Measurements from ENCODE around the gene EFNA1.

The EFNA1 gene

GRCh38 chr1:155130272-155131006, 2.8 kb downstream of the EFNA1 start:
- H3K4me3 ChIP-seq (ENCODE audit: low read depth, low read length): peak overlapping the region; percentile 88
- TF ChIP-seq, protein P1, sequence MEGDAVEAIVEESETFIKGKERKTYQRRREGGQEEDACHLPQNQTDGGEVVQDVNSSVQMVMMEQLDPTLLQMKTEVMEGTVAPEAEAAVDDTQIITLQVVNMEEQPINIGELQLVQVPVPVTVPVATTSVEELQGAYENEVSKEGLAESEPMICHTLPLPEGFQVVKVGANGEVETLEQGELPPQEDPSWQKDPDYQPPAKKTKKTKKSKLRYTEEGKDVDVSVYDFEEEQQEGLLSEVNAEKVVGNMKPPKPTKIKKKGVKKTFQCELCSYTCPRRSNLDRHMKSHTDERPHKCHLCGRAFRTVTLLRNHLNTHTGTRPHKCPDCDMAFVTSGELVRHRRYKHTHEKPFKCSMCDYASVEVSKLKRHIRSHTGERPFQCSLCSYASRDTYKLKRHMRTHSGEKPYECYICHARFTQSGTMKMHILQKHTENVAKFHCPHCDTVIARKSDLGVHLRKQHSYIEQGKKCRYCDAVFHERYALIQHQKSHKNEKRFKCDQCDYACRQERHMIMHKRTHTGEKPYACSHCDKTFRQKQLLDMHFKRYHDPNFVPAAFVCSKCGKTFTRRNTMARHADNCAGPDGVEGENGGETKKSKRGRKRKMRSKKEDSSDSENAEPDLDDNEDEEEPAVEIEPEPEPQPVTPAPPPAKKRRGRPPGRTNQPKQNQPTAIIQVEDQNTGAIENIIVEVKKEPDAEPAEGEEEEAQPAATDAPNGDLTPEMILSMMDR (IDR thresholded peaks at IDR 0.05; ENCODE audit: control insufficient read depth, extremely low read depth, insufficient read depth): no peak
- DNase-seq (ENCODE audit: low read depth): no peak

- H3K4me3 ChIP-seq (ENCODE audit: low read depth, low read length): peak overlapping the region; percentile 88
- peak; percentile 90 for DNase-seq (ENCODE audit: low read depth)
- TF ChIP-seq, protein P1 (IDR thresholded peaks at IDR 0.05; ENCODE audit: control insufficient read depth, extremely low read depth, insufficient read depth): no peak
Measured at GRCh38 chr1:155131285-155131684, 3.6 kb downstream of the EFNA1 start.

DNA sequence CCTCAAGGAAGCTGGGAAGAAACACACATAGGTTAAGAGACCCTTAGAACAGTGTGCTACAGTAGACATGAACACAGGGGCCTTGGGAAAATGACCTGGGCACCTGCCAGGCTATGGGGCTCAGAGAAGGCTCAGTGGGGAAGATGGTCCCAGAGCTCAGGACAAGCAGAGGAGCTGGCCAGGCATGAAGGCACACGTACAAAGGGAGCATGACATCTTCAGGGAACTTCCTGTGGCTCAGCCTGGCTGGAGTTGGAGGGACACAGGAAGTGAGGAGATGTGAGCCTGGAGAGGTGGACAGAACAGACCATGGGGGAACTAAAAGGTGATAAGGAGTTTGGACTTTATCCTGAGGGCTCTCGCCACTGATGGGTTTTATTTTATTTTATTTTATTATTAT, 4.2 kb downstream of the EFNA1 start:
- TF ChIP-seq, protein P1 (IDR thresholded peaks at IDR 0.05; ENCODE audit: control insufficient read depth, extremely low read depth, insufficient read depth): no peak
- DNase-seq (ENCODE audit: low read depth): no peak
- H3K4me3 ChIP-seq (ENCODE audit: low read depth, low read length): peak overlapping the region; percentile 88; the same call in 1 of the 2 replicates

GRCh38 chr1:155133799-155134281, 6.2 kb downstream of the EFNA1 start:
- TF ChIP-seq, protein P1 (IDR thresholded peaks at IDR 0.05; ENCODE audit: control insufficient read depth, extremely low read depth, insufficient read depth): no peak
- no peak overlapping the region for H3K4me3 ChIP-seq (ENCODE audit: low read depth, low read length)
- DNase-seq (ENCODE audit: low read depth): no peak

DNA sequence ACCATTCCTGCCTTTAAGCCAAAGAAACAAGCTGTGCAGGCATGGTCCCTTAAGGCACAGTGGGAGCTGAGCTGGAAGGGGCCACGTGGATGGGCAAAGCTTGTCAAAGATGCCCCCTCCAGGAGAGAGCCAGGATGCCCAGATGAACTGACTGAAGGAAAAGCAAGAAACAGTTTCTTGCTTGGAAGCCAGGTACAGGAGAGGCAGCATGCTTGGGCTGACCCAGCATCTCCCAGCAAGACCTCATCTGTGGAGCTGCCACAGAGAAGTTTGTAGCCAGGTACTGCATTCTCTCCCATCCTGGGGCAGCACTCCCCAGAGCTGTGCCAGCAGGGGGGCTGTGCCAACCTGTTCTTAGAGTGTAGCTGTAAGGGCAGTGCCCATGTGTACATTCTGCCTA, 6.6 kb downstream of the EFNA1 start:
- TF ChIP-seq, protein P1 (IDR thresholded peaks at IDR 0.05; ENCODE audit: control insufficient read depth, extremely low read depth, insufficient read depth): no peak
- H3K4me3 ChIP-seq (ENCODE audit: low read depth, low read length): peak overlapping the region; percentile 82
- DNase-seq (ENCODE audit: low read depth): no peak

DNA sequence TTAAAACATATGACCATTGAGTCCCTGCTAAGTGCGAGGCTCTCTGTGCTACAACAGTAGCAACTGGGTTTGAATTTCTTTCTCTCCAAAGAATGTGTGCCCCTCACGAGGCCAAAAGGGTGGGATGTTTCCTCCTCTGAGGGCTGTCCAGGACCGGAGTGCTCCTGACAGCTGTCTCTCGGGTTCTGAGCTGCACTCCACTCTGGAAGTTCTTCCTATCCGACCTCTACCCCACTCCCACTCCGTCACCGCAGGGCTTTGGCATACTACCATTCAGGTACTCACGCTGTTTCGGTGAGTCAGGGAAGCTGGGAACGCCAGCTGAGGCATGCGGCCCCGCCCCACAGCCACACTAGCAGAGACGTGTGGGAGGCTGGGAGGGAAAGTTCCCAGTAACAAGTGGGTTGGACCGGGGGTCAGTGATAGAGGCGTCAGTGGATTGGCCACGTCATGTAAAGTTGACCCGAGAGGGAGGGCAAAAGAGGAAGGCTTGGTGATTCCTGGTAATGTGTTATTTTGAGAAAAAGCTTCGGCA, 7.3 kb downstream of the EFNA1 start:
- peak; percentile 79 for DNase-seq (ENCODE audit: low read depth)
- TF ChIP-seq, protein P1 (IDR thresholded peaks at IDR 0.05; ENCODE audit: control insufficient read depth, extremely low read depth, insufficient read depth): no peak

More for the DNA sequence above, 7.3 kb downstream of the EFNA1 start:
- H3K4me3 ChIP-seq (ENCODE audit: low read depth, low read length): peak overlapping the region; percentile 82
